Forelimb muscle (tissue), 1 donor: ENCODE results near the gene NPLOC4. TPM values are rescaled to one million over a fixed set of nuclear protein-coding genes. Genes with fewer than 3 reads are reported as not detected.
"Not testable (repeated sequence)": the region's sequence is repeated elsewhere in the genome, so short reads cannot be mapped to it uniquely, and the experiment has no call there.

ENCODE experiments used
- DNase-seq: peaks from one replicate; pipeline ENCODE4 v3.0.0-alpha.2; 2013; ENCODE audit warnings: low read depth
- polyA plus RNA-seq: library from polyadenylated mRNA; unstranded; fragments of 120-200 nt; gene quantifications from one replicate; pipeline ENCODE4 v1.2.1, GENCODE V29; 2013; ENCODE audit not compliant: insufficient read length

NPLOC4 gene
- polyA plus RNA-seq, 1 donor: 57.9 TPM

- DNase-seq: no peak
Measured at GRCh38 chr17:81635973-81636504, 873 bp downstream of the NPLOC4 start.

GRCh38 chr17:81635431-81635830, 1.5 kb downstream of the NPLOC4 start:
- no peak for DNase-seq

GRCh38 chr17:81631482-81631881, 5.4 kb downstream of the NPLOC4 start:
- no peak for DNase-seq

DNA sequence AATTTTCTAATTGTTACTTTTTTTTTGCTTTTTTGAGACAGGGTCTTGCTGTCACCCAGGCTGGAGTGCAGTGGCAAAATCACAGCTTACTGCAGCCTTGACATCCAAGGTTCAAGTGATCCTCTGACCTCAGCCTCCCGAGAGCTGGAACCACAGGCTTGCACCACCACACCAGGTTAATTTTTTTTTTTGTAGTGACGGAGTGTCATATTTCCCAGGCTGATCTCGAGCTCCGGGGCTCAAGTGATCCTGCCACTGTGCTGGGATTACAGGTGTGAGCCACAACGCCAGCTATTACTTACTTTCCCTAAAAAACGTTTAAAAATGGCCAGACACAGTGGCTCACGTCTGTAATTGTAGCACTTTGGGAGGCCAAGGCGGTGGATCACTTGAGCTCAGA, 6.6 kb downstream of the NPLOC4 start:
- no peak for DNase-seq

- DNase-seq: no peak
Measured at GRCh38 chr17:81621494-81622130, 15.3 kb downstream of the NPLOC4 start.

GRCh38 chr17:81618307-81618706, 18.6 kb downstream of the NPLOC4 start:
- not testable (repeated sequence) for DNase-seq

- no peak for DNase-seq
Measured at GRCh38 chr17:81616877-81617276, 20.0 kb downstream of the NPLOC4 start.

- no peak for DNase-seq
Measured at GRCh38 chr17:81615401-81615930, 21.4 kb downstream of the NPLOC4 start.

- DNase-seq: no peak
Measured at GRCh38 chr17:81612172-81612970, 24.5 kb downstream of the NPLOC4 start.

DNA sequence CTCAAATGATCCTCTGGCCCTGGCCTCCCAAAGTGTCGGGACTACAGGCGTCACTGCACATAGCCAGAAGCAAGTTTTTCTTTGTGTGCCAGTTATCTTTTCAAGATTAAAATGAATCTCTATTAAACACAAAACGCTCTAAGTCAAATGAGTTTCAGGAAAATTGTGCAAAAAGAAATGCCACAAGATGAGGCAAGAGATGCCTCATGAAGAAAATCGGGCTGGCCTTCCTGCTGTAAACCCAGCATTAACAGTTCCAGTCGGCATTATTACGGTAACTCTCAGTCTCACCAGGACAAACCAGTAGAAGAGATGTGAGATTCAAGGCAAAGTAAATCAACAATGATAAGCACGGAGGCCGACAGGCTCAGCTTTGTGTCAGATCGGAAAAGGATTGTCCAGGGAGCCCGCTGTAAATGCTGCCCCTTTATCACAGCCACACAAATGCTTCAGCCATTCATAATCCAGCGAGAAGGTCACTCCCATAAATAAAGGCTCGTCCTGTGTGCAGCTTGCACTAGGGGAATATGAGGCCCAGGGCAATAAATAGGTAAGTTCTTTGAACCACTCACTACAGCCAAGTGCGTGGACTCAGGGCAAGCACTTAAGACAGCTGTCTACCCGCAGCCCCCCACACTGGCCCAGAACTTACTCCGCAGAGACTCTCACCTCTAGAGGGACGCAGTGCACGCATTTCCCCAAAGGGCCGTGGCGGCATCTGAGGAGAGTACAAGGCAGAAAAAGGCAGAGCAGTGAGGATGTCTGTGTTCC, 27.2 kb downstream of the NPLOC4 start:
- no peak for DNase-seq

DNA sequence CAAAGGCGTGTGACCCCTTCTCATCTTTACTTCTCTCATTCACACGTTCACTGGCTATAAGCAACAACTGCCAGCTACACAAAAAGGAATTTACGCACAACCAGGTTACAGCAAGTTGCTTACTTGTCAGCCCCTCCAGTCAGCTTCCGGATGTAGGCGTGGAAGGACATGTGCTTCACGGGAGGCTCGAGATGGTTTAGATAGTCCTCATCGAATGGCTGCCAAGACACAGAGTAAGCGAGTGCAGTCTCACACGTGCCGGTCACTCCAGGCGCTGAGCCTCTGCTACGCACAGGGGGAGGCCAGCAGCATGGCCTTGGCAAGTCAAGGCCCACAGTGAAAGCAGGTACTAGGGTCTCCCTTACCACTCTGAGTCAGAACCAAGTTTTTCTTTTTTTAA, 28.3 kb downstream of the NPLOC4 start:
- no peak for DNase-seq

- DNase-seq: no peak
Measured at GRCh38 chr17:81608082-81608481, 28.8 kb downstream of the NPLOC4 start.

DNA sequence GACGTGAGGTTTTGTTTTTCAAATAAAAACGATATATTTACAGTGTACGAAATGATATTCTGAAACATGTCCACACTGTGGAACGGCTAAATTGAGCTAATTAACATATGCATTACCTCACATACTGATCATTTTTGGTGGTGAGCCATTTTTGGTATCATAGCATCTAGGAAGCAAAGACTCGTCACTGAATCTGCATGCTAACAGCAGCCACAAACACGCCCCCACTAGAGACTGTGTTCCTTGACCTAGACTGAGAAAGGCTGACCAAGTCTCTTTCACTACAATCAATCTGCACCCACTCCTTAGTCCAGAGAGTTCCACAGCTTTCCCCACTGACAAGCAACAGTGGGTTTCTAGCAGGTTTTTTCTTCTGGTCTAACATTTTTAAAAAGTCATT, 29.5 kb downstream of the NPLOC4 start:
- no peak for DNase-seq

DNA sequence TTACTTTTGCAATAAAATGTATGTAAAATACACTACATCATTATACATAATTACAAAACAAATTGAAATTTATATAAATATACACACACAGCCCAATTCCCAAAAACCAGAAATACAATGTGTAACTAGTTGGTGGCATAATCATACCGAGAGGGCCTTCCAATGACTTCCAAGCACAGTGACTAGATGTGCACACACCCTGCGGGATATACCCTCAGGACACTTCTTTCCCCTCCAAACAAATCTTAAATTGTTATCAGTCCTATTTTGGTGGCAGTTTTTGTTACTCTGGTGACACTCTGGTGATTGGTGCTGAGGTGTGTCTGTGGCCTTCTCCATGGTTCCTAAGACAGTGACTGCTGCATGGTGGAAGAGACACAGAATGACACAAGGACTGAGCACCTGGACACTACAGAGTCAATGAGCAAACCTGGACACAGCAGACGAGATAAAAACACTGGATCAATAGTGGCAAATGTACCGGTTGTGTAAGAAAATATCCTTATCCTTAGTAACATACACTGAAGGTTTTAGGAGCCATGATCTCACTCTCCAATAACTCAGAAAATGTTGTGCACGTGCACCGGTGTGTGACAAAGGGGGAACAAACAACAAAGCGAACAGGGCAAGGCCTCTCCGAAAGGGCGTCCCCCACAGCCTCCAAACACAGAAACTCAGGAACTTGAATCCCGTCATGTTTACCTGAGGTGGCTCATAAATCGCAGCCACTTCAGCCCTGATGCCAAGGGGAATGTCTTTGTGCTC, 32.9 kb downstream of the NPLOC4 start:
- DNase-seq: no peak

- DNase-seq: peak; percentile 56
Measured at GRCh38 chr17:81601525-81602120, 35.3 kb downstream of the NPLOC4 start.

- DNase-seq: no peak
Measured at GRCh38 chr17:81599719-81600486, 37.0 kb downstream of the NPLOC4 start.

DNA sequence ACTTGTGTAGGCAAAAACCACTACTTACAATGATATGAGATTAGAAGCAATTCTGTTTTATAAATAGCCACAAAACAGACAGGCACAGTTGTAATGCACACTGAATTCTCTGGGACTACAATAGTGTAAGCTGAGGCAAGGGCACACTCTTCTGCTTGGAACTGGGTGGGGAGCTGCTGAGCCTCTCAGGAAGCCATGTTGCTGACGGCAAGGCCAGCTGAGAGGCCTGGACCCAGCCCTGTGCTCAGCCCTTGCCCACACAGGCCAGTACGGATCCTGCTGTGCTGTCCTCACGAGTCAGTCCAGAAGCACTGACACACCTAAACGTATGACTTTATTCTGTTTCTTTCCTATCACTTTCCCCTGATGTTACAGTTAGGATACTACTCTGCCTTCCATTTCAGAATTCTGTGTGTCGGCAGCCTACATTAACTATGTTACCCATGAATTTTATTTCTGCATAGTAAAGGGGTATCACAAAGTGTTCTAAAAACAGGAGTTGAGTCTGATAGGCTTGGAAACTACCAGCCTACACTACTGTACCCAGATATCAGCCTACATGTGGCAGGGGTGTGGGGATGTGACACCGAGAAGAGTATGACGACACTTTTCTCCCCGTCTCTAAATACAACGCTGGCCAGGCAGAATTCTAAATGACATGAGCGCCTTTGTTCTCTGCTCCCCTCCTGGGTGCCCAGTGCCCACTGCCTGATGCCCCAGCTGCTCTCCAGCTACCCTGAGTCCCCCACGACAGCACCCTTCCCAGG, 43.6 kb downstream of the NPLOC4 start:
- DNase-seq: no peak

GRCh38 chr17:81591971-81592370, 44.9 kb downstream of the NPLOC4 start:
- DNase-seq: no peak

DNA sequence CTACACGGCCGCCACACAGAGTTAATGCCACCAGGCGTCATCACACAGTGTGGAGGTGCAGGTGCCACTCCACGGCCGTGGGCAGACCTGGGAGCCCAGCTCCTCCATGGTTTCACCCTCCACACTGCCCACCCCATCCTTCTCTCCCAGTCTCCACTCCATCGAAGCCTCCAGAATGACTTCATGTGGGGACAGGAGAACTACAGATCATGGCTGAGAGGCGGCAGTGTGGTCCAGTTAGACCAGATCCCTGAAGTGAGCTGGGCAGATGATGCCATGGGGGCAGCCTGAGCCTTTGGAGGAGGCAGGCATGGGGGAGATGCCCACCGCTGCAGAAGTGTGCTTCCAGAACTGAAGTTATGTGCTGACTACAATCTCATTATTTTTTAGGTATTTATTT, 46.8 kb downstream of the NPLOC4 start:
- no peak for DNase-seq
